Measurements from ENCODE around the gene ANXA11.

The ANXA11 gene

GRCh38 chr10:80171248-80171660, 34.1 kb downstream of the ANXA11 start:
- TF ChIP-seq, protein P1, sequence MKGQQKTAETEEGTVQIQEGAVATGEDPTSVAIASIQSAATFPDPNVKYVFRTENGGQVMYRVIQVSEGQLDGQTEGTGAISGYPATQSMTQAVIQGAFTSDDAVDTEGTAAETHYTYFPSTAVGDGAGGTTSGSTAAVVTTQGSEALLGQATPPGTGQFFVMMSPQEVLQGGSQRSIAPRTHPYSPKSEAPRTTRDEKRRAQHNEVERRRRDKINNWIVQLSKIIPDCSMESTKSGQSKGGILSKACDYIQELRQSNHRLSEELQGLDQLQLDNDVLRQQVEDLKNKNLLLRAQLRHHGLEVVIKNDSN (IDR thresholded peaks at IDR 0.05) = no peak
- TF ChIP-seq TAF1 (IDR thresholded peaks at IDR 0.05; ENCODE audit: low read depth) (no peak), TCF12 (IDR thresholded peaks at IDR 0.05; ENCODE audit: low read depth) (no peak), FOXM1 (IDR thresholded peaks at IDR 0.05; ENCODE audit: borderline replicate concordance, low read depth) (no peak), ZBTB7A (IDR thresholded peaks at IDR 0.05; ENCODE audit: low read depth) (no peak), EP300 (IDR thresholded peaks at IDR 0.05; ENCODE audit: borderline replicate concordance) (no peak), EGR1 (IDR thresholded peaks at IDR 0.05) (no peak), REST (IDR thresholded peaks at IDR 0.05; ENCODE audit: low read depth) (no peak), CREB1 (IDR thresholded peaks at IDR 0.05; ENCODE audit: low read depth) (no peak), TEAD4 (IDR thresholded peaks at IDR 0.05) (no peak), RAD21 (IDR thresholded peaks at IDR 0.05; ENCODE audit: low read depth) (no peak), NFIC (IDR thresholded peaks at IDR 0.05) (no peak), YY1 (IDR thresholded peaks at IDR 0.05; ENCODE audit: low read depth) (no peak)
- TF ChIP-seq, protein P2, sequence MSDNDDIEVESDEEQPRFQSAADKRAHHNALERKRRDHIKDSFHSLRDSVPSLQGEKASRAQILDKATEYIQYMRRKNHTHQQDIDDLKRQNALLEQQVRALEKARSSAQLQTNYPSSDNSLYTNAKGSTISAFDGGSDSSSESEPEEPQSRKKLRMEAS (IDR thresholded peaks at IDR 0.05) = no peak

- TF ChIP-seq TEAD4 (IDR thresholded peaks at IDR 0.05) (no peak), TAF1 (IDR thresholded peaks at IDR 0.05; ENCODE audit: low read depth) (no peak), CEBPB (IDR thresholded peaks at IDR 0.05) (no peak), CREB1 (IDR thresholded peaks at IDR 0.05; ENCODE audit: low read depth) (no peak), NFIC (IDR thresholded peaks at IDR 0.05) (no peak), FOXM1 (IDR thresholded peaks at IDR 0.05; ENCODE audit: borderline replicate concordance, low read depth) (no peak), REST (IDR thresholded peaks at IDR 0.05; ENCODE audit: low read depth) (no peak), EP300 (IDR thresholded peaks at IDR 0.05; ENCODE audit: borderline replicate concordance) (no peak), RAD21 (IDR thresholded peaks at IDR 0.05; ENCODE audit: low read depth) (no peak), YY1 (IDR thresholded peaks at IDR 0.05; ENCODE audit: low read depth) (no peak), TCF12 (IDR thresholded peaks at IDR 0.05; ENCODE audit: low read depth) (no peak), EGR1 (IDR thresholded peaks at IDR 0.05) (no peak), ZBTB7A (IDR thresholded peaks at IDR 0.05; ENCODE audit: low read depth) (no peak)
- TF ChIP-seq, protein P1 (IDR thresholded peaks at IDR 0.05) = no peak
- TF ChIP-seq, protein P2 (IDR thresholded peaks at IDR 0.05) = no peak
Measured at GRCh38 chr10:80170641-80171040, 34.7 kb downstream of the ANXA11 start.

GRCh38 chr10:80170026-80170425, 35.3 kb downstream of the ANXA11 start:
- TF ChIP-seq, protein P2 (IDR thresholded peaks at IDR 0.05) = no peak
- no peak for TF ChIP-seq TEAD4 (IDR thresholded peaks at IDR 0.05)
- TF ChIP-seq EP300 (IDR thresholded peaks at IDR 0.05; ENCODE audit: borderline replicate concordance) = no peak

GRCh38 chr10:80168679-80169380, 36.5 kb downstream of the ANXA11 start:
- TF ChIP-seq YY1 (IDR thresholded peaks at IDR 0.05; ENCODE audit: low read depth) (no peak), EP300 (IDR thresholded peaks at IDR 0.05; ENCODE audit: borderline replicate concordance) (no peak), CEBPB (IDR thresholded peaks at IDR 0.05) (no peak), TCF12 (IDR thresholded peaks at IDR 0.05; ENCODE audit: low read depth) (no peak), ZBTB7A (IDR thresholded peaks at IDR 0.05; ENCODE audit: low read depth) (no peak), REST (IDR thresholded peaks at IDR 0.05; ENCODE audit: low read depth) (no peak), NFIC (IDR thresholded peaks at IDR 0.05) (no peak), RAD21 (IDR thresholded peaks at IDR 0.05; ENCODE audit: low read depth) (no peak), TEAD4 (IDR thresholded peaks at IDR 0.05) (no peak), CREB1 (IDR thresholded peaks at IDR 0.05; ENCODE audit: low read depth) (no peak)

All from Ishikawa (cell line).